Measurements from ENCODE around the gene PRDX6.

- TF ChIP-seq CTCF (conservative IDR thresholded peaks at IDR 0.05), result no peak
- TF ChIP-seq EZH2 (IDR thresholded peaks at IDR 0.05; ENCODE audit: low read depth), result no peak
Measured at GRCh38 chr1:173523329-173523728, 46.2 kb downstream of the PRDX6 start.

Measured in PC-9 (cell line).